GM18519 (cell line): Measurements from ENCODE around the gene CCDC106.

Experiments used
- ATAC-seq: cut with Tn5 transposase; IDR thresholded peaks from one replicate; pipeline ENCODE4 v1.9.1; 2021; ENCODE audit warnings: mild to moderate bottlenecking, moderate library complexity; ENCODE audit not compliant: unreplicated experiment, low FRiP score

CCDC106 gene

DNA sequence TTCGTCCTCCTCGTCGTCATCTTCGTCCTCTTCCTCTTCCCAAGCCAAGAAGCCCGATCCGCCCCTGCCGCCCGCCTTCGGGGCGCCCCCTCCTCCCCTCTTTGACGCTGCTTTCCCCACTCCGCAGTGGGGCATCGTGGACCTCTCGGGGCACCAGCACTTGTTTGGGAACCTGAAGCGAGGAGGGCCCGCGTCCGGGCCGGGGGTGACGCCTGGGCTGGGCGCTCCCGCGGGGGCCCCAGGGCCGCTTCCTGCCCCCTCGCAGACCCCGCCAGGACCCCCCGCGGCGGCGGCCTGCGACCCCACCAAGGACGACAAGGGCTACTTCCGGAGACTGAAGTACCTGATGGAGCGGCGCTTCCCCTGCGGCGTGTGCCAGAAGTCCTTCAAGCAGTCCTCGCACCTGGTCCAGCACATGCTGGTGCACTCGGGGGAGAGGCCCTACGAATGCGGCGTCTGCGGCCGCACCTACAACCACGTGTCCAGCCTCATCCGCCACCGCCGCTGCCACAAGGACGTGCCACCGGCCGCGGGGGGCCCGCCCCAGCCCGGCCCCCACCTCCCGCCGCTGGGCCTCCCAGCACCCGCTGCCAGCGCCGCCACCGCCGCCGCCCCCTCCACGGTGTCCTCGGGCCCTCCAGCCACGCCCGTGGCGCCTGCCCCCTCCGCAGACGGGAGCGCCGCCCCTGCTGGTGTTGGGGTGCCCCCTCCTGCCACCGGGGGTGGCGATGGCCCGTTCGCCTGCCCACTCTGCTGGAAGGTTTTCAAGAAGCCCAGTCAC lies 33.9 kb upstream of the CCDC106 start:
- ATAC-seq = no peak

DNA sequence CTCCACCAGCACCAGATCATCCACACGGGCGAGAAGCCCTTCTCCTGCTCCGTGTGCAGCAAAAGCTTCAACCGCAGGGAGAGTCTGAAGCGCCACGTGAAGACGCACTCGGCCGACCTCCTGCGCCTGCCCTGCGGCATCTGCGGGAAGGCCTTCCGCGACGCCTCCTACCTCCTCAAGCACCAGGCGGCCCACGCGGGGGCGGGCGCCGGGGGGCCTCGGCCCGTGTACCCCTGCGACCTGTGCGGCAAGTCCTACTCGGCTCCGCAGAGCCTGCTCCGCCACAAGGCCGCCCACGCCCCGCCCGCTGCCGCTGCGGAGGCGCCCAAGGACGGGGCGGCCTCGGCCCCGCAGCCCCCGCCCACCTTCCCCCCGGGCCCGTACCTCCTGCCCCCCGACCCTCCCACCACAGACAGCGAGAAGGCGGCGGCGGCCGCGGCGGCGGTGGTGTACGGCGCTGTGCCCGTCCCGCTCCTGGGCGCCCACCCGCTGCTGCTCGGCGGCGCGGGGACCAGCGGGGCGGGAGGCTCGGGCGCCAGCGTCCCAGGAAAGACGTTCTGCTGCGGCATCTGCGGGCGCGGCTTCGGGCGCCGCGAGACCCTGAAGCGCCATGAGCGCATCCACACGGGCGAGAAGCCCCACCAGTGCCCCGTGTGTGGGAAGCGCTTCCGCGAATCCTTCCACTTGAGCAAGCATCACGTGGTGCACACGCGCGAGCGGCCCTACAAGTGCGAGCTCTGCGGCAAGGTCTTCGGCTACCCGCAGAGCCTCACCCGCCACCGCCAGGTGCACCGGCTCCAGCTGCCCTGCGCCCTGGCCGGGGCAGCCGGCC lies 33.1 kb upstream of the CCDC106 start:
- no peak for ATAC-seq

DNA sequence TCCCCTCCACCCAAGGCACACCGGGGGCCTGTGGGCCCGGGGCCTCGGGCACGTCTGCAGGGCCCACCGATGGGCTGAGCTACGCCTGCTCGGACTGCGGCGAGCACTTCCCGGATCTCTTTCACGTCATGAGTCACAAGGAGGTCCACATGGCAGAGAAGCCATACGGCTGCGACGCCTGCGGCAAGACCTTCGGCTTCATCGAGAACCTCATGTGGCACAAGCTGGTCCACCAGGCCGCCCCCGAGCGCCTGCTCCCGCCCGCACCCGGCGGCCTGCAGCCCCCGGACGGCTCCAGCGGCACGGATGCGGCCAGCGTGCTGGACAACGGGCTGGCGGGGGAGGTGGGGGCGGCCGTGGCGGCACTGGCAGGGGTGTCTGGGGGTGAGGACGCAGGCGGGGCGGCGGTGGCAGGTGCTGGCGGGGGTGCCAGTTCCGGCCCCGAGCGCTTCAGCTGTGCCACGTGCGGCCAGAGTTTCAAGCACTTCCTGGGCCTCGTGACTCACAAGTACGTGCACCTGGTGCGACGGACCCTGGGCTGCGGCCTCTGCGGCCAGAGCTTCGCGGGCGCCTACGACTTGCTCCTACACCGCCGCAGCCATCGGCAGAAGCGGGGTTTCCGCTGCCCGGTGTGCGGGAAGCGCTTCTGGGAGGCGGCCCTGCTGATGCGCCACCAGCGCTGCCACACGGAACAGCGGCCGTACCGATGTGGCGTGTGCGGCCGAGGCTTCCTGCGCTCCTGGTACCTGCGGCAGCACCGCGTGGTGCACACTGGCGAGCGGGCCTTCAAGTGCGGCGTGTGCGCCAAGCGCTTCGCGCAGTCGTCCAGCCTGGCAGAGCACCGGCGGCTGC lies 32.2 kb upstream of the CCDC106 start:
- no peak for ATAC-seq

- ATAC-seq = no peak
Observed at GRCh38 chr19:55616395-55616875, 31.6 kb upstream of the CCDC106 start.

DNA sequence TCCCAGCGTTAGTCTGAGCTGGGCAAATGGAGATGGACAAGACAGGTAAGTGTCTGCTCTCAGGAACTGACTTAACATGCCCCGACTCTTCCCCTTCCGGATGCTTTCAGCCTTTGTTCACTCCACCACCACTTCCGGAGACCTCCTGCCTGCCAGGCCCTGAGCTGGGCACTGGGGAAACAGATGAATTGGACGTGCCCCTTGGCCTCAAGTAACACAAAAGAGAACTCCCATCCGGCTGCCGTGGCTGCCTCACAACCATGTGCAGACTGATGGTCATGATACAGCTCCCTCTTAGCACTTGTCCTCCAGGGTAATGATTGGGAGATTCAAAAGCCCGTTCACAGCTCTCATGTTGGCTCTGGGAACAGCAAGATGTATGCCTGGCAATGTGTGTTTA lies 30.6 kb upstream of the CCDC106 start:
- no peak for ATAC-seq

GRCh38 chr19:55618426-55618825 lies 29.6 kb upstream of the CCDC106 start:
- no peak for ATAC-seq

- no peak for ATAC-seq
Observed at GRCh38 chr19:55619286-55619685, 28.7 kb upstream of the CCDC106 start.

DNA sequence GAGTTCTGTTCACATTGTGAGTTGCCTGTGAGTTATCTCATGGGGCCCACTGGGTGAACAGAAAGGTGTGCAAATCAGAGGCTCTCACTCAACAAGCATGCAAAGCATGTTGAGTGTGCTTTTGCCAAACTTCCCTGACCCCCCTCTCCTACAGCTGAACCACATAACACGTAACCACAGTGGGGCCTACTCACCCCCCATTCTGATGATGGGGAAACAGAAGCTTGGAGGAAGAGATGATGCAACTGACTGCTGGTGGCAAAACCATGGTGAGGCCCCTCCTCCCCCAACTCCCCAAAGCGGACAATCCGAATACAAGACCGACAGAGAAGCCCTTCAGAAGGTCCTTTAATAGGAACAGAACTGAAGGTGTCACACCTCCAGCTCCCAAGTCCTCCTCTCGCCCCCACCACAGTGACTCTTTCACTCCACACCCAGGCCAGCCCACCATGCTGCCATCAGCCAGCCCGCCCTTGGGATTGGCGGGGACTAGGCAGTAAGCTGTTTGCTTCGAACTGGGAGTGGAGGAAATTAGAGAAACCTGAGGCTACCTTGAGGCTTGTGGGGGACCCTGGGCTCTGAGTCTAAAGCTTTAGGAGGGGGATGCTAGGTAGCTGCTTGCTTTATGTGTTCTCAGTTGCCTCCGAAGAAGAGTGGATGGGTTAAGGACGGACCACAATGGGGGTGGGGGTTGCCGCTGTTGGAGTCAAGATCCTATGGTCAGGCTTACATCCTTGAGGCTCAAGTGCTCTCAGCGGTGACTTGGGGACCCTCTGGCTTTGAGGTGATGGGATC lies 27.4 kb upstream of the CCDC106 start:
- no peak for ATAC-seq

DNA sequence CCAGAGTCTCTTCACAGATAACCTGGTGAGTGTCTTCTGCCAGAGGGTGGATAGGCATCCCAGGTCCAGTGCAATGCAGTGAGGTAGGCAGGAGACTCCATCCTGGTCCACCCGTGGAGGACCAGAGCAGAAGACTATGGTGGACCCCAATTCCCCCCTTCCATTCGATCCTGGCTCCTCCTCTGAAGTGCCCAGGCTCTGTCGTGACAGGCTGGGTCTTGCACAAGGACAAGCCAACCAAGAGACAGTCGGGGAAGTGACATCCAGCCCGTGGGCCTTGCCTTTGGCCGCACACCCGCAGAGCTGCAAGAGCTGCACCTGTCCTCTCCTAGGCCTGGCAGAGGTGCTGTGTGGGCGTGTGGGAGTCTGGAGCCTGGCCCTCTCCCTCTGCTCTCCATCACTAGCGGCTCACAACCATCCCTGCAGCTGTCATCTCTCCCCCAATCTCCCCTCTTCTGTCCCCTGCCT lies 26.8 kb upstream of the CCDC106 start:
- ATAC-seq = no peak

GRCh38 chr19:55621673-55622231 lies 26.3 kb upstream of the CCDC106 start:
- no peak for ATAC-seq

DNA sequence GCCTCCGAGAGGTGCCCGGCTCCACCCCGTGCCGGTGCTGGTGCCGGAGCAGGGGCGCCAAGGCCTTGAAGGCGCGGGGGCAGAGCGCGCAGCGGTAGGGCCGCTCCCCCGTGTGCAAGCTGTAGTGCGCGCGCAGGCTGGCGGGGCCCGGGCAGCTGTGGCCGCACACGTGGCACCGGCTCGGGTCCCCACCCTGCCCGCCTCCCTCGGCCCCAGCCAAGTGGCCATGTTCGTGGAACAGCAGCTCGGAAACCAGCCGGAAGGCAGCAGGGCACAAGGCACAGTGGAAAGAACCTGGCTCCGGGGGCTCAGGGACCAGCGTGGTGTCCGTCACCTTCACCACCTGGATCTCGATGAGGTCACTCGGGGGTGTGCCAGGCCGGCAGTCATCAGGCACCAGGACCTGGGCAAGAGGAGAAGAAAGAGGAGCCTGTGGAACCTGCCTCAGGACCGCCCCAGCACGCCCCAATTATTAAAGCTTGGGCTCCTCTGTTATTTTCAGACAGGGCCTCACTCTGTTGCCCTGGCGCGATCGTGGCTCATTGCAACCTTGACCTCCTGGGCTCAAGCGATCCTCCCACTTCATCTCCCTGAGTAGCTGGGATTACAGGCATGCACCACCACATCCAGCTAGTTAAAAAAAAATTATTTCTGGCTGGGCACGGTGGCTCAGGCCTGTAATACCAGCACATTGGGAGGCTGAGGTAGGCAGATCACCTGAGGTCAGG lies 25.6 kb upstream of the CCDC106 start:
- ATAC-seq = no peak

DNA sequence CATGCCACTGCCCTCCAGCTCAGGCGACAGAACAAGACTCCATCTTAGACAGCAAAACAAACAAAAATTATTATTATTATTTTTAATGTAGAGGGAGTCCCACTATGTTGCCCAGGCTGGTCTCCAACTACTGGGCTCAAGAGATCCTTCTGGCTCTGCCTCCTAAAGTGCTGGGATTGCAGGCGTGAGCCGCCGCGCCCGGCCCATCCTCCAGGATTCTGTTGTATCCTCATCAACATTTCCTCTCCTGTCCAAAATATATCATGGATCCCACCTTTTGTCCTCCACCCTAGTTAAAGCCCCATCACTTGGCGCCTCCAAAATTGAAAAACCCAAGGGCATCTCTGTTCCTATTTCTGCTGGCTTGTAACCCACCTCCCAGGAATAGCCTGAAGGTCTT lies 24.9 kb upstream of the CCDC106 start:
- ATAC-seq = no peak

DNA sequence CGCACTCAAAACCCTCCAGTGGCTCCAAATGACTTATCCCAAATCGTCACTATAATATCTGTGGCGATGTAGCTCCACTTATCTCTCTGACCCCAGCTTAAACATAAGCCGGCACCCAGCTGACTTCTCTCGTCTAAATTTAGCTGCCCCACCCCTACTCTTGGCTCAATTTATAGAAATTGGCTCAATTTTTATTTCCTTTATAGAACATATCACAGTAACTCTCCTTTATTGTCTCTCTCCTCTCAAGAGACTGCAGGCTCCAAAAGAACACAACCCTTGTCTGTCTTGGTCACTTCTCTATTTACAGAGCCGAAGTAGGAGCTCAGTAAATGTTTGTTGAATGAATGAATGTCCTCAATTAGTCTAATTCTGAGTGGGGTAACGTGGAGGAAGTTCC lies 24.5 kb upstream of the CCDC106 start:
- ATAC-seq = no peak

DNA sequence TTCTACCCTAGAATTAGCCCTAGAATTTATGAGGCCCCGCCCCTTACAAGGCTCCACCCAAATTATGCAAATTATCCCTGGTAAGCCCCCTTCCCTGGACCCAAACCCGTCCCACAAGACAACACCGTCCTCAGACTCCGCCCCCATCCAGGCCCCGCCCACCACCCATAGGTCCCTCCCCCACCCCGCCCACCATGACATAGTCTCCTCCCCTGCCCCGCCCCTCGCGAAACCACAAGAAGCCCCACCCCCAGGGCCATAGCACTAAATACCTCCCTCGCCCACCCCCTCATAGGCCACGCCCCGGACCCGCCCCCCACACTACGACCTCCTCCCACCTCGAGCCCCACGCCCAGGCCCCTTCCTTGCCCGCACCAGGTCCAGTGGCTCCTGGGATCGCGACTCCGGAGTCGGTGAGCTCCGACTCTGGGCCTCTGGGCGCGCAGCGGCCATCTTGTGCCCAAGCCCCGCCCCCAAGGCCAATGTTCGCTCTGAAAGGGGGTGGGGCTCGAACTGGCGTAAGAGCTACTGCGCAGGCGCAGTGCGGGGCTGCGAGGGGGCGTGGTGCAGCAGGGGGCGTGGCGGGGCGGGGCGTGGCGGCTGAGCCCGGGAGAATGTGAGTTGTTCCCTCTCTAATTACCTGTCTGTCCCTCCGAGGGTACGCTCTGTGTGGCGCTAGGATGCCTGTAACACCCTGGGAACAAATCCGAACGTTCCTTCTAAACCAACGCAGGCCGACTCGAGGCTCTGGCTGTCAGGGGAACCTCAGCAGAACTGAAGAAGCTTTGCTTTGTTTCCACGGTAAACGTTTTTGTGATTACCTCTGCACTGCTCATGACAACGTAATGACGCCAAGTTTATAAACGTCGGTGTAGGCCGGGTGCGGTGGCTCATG lies 23.7 kb upstream of the CCDC106 start, which contains the start of gene ZNF784:
Gene ZNF784, minus strand, starts transcription at position 458 of the 895 bp plus-strand sequence. Its CDS starts 5 bp downstream, at position 453.
- ATAC-seq = no peak

DNA sequence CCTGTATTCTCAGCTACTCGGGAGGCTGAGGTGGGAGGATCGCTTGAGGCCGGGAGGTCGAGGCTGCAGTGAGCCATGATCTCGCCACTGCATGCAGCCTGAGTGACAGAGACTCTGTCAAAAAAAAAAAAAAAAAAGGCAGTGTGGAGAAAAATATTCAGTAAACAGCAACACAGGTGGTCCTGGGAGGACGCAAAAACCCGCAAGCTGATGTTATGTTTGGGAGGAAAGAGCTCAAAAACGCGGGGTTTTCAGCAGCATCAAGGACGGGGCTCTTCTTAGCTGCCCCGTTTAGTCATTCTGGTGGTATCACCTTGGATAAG lies 23.0 kb upstream of the CCDC106 start:
- no peak for ATAC-seq

GRCh38 chr19:55626350-55626749 lies 21.7 kb upstream of the CCDC106 start:
- no peak for ATAC-seq

GRCh38 chr19:55632463-55632834 lies 15.6 kb upstream of the CCDC106 start:
- ATAC-seq = no peak

DNA sequence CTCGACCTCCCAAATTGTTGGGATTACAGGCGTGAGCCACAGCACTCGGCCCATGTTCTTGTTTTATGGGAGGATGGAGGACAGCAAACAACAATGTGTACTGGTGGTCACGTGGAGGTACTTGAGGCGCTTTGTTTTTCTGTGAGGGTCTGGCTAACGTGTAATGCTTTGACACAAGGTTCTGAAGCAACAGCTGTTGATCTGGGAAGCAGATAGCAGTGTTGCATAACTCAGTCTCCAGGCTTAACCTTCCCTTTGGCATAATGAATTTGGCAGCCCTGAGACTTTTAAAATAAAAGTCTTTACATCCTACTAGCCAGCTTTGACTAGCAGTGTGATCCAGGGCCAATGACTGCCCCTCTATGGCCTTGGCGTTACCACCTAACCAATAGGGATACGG lies 14.2 kb upstream of the CCDC106 start:
- no peak for ATAC-seq
